HG03432 (cell line): ENCODE results near the gene LPAR1.

Experiments
- ATAC-seq: cut with Tn5 transposase; IDR thresholded peaks from one replicate; pipeline ENCODE4 v1.9.1; 2021; ENCODE audit warnings: mild to moderate bottlenecking, moderate library complexity; ENCODE audit not compliant: unreplicated experiment

LPAR1 gene

GRCh38 chr9:110967196-110967595, 71.1 kb downstream of the LPAR1 start:
- ATAC-seq, result no peak

- ATAC-seq, result no peak
Observed at GRCh38 chr9:110960288-110960687, 78.0 kb downstream of the LPAR1 start.

- ATAC-seq, result no peak
Observed at GRCh38 chr9:110958847-110959246, 79.4 kb downstream of the LPAR1 start.

GRCh38 chr9:110954822-110955291, 83.4 kb downstream of the LPAR1 start:
- ATAC-seq, result peak; percentile 48

GRCh38 chr9:110952540-110952859, 85.8 kb downstream of the LPAR1 start:
- no peak for ATAC-seq

GRCh38 chr9:110951805-110952539, 86.3 kb downstream of the LPAR1 start:
- no peak for ATAC-seq

- no peak for ATAC-seq
Observed at GRCh38 chr9:110950041-110950645, 88.1 kb downstream of the LPAR1 start.

- ATAC-seq, result no peak
Observed at GRCh38 chr9:110949081-110949480, 89.2 kb downstream of the LPAR1 start.

GRCh38 chr9:110947491-110948044, 90.7 kb downstream of the LPAR1 start:
- no peak for ATAC-seq

GRCh38 chr9:110942522-110942921, 95.7 kb downstream of the LPAR1 start:
- no peak for ATAC-seq

GRCh38 chr9:110940951-110941557, 97.2 kb downstream of the LPAR1 start:
- ATAC-seq, result no peak

- no peak for ATAC-seq
Observed at GRCh38 chr9:110939573-110939972, 98.7 kb downstream of the LPAR1 start.

GRCh38 chr9:110939047-110939446, 99.2 kb downstream of the LPAR1 start:
- no peak for ATAC-seq

- ATAC-seq, result no peak
Observed at GRCh38 chr9:110938242-110938641, 100.0 kb downstream of the LPAR1 start.

GRCh38 chr9:110936719-110937452, 101.4 kb downstream of the LPAR1 start:
- no peak for ATAC-seq

GRCh38 chr9:110936237-110936636, 102.0 kb downstream of the LPAR1 start:
- ATAC-seq, result no peak

GRCh38 chr9:110935829-110936228, 102.4 kb downstream of the LPAR1 start:
- no peak for ATAC-seq

- ATAC-seq, result peak; percentile 74
Observed at GRCh38 chr9:110933350-110934001, 104.8 kb downstream of the LPAR1 start.

GRCh38 chr9:110932863-110933262, 105.4 kb downstream of the LPAR1 start:
- ATAC-seq, result no peak

GRCh38 chr9:110928599-110928998, 109.7 kb downstream of the LPAR1 start:
- ATAC-seq, result no peak
